Pulmonary artery endothelial cell (primary cell): ENCODE measurements around the gene EIF5. TPM values are rescaled to one million over a fixed set of nuclear protein-coding genes. Genes with fewer than 3 reads are reported as not detected.

Experiments used
- DNase-seq: peaks from one replicate; pipeline ENCODE4 v3.0.0-alpha.2; 2011; ENCODE audit warnings: low read depth, low spot score
- total RNA-seq: library from RNA; depleted of rRNA; stranded (reverse); fragments of >200 nt; gene quantifications from 2 replicates; pipeline ENCODE4 v1.2.3, GENCODE V29; 2014

The EIF5 gene
- total RNA-seq = 159 and 250 TPM in 2 replicates

DNA sequence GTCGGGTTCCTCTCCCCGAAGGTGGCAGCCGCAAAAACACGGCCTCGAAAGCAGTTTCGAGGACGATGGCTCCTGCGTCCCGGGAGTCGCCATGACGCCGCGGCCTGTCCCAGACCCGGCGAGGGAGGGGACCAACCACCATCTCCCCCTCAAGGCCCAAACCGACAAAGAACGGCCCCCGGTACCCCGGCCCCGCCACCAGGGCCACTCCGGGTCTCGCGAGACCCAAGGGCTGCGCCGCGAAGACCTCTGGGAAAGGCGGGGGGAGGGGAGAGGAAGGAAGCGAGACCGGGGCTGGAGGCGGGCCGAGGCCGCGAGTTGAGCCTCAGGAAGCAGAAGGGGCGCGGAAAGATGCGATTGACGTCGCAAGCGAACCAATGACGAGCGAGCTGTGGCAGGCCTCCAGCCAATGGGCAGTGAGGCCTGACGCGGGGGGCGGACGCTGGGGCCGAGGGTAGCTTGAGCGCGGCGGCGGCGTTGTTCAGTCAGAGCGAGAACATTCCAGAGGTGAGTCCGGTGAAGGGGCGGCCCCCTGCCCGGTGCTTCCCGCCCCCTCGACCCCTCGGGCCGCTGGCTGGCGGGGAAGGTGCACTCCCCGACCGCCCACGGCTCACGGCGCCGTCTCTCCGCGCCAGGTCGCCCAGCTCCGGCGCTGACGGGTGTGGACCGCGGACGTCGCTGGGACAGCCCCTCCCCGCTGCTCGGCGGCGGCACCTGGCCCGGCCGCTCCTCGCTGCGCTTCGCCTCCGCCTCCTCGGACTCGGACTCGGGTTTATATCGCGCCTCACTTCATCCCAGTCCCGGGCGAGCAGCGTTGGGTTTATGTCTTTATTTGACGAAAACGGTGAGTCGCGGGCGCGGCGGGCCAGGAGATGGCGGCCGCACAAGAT is at the start of gene EIF5:
TSS of gene EIF5 (plus strand) at position 484 of the 890 bp plus-strand sequence. CDS start 1,624 bp downstream, outside the sequence.
- peak; percentile 95 for DNase-seq

DNA sequence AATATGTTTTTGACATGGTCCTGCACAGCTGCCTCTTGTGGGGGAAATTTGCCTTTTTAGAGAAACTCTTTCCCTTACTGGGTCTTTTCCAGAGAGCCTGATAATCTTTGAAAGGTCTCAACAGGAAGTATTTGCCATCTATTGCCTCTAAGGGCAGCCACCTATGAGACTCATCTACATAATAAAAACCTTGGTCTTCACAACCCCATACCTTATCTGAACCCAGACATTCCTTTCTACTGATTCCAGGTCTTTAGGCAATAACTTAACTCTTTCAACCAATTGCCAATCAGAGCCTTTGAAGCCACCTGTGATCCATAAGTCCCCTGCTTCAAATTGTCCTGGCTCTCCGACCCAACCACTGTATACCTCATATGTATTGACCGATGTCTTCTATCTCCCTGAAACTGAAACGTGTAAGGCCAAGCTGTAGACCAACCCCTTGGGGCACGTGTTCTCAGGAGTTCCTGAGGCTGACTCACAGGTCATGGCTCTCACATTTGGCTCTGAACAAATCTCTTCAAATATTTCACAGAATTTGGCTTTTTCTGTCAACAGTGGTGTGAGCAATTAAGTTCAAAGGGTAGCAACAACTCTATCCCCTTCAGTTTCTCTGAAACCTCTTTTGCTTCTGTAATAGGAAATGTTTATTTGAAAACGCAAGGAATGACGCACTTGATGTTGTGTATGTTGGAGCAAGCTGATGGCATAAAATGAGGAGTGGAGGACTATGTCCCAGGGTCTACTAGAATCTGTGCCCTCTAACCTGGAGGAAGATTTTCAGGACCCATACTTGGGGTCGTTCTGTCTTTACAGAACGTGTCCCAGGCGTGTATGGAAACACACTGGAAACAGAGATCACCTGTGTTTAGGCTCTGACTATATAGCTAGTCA is 49.2 kb upstream of the EIF5 start:
- DNase-seq = no peak

DNA sequence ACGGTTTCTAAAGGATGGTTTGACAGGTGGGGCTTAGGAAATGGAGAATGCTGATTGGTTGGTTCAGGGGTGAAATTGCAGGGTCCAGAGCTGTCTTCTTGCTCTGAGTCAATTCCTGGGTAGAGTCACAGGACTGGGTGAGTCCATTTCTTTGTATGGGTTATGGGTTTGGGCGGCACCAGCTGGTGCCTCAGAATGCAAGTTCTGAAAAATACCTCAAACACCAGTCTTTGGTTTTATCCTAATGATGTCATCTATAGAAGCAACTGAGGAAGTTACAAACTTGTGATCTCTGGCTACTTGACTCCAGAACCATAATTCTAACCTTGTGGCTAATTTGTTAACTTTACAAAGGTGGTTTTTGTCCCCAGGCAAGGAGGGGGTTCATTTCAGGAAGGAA is 47.6 kb upstream of the EIF5 start:
- no peak for DNase-seq

DNA sequence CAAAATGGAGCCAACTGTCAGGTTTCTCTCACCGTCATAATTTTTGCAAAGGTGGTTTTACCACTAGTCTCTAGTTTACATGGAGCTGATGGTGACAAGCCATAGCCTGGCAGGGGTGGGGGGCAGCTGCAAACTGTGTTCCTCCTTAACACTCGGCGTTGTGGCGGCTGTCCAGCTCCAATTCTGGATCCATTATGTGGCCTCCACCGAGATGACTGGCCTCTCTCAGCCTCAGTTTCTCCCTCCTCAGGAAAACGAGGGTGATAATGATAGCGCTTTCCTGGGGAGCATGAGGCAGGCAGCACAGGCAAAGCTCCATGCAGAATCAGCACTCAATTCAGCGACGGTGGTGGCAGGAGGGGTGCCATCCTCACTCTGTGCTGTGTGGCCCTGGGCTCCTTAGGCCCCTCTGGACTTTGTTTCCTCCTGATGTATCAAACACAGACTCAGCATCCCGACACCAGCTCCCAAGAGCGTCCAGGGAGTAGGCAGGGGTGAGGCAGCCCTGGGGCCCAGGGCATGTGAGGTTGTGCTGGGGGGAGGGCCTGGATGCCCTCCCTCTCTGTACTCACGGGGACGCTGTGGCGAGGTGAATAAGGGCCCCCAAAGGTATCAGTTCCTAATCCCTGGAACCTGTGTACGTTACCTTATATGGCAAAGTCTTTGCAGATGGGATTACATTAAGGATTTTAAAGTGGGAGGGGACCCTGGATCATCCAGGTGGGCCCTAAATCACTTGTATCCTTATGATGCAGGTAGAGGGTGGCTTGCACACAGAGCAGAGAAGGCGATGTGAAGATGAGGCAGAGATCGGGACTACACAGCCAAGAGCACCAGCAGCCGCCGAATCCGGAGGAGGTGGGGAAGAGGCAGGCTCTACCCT is 46.8 kb upstream of the EIF5 start:
- DNase-seq = no peak

DNA sequence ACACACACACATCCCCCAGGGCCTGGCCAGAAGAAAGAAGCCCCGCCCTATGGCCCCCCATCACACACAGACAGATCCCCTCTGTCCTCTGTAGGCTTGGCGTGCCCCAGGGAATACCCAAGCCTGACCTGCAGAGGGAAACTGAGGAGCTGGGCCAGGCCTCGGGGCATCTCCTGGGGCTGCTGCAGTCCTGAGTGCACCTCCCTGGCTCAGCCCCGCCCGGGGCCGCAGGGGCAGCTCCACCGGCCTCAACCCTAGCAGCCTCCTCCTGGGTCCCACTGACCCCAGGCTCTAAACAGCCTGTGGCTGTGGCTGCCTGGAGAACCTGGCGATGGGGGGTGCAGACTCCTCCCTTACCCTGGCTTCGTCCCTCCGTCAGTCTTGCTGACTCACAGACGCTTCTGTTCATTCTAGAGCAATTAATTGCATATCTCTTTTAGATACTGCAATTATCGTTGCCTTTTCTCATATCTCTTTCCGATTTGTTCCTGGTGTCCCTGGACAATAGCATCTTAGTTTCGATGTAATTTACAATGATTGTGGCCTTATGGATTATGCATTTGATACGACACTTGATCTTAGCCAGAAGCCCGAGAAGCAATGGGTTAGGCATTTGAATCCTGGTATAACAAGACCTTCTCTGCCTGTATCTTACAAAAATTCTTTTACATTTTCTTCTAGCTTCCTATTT is 45.8 kb upstream of the EIF5 start:
- DNase-seq = no peak

DNA sequence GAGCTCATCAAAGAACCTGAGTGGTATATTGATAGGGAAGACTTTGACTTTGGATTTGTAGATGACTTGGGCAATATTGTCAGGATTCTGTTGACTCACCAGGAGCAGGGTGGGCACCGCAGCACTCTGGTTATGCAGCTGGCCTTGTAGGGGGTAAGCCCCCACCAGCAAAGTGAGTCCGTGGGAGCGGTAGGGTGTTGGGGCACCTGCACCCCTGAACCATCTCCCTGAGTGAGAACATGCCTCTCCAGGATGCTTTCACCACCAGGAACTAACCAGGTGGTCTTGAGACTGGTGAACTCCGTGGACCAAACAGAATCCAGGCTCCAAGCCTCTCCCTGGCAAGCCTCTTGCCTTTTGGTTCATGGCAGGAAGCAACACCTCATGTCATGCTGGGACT is 44.0 kb upstream of the EIF5 start:
- DNase-seq = no peak

DNA sequence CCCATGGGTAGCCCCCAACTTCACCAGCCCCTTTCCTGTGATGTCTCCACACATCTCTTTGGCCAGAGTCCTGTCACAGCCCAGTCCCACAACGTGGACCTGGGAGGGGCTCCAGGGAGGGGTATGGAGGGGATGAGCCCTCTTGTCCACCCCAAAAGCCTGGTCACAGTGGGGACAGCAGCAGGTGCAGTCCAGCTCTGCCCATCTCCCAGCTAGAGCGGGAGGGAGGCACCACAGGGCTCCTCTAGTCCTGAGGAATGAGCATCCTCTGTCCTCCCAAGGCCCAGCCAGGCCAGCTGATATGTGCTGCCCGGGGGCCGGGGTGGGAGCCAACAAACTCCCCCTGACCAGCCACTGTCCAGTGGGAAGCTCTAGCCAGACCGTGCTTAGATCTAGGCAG is 43.5 kb upstream of the EIF5 start:
- DNase-seq = no peak

DNA sequence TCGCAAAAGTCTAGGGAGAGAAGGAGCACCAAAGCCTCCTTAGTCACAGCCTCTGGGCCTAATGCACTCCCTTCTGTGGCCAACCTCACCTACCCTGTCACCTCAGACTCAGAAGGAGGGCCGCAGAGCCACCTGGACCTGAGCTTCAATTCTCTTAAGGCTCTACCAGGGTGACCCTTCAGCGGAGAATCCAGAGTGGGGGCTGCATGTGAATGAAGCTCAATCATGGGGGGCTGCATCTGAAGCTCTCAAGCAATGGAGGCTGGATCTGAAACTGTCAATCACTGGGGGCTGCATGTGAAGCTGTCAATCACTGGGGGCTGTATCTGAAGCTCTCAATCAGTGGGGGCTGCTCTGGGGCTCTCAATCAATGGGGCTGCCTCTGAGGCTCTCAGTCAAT is 43.1 kb upstream of the EIF5 start:
- DNase-seq = no peak

DNA sequence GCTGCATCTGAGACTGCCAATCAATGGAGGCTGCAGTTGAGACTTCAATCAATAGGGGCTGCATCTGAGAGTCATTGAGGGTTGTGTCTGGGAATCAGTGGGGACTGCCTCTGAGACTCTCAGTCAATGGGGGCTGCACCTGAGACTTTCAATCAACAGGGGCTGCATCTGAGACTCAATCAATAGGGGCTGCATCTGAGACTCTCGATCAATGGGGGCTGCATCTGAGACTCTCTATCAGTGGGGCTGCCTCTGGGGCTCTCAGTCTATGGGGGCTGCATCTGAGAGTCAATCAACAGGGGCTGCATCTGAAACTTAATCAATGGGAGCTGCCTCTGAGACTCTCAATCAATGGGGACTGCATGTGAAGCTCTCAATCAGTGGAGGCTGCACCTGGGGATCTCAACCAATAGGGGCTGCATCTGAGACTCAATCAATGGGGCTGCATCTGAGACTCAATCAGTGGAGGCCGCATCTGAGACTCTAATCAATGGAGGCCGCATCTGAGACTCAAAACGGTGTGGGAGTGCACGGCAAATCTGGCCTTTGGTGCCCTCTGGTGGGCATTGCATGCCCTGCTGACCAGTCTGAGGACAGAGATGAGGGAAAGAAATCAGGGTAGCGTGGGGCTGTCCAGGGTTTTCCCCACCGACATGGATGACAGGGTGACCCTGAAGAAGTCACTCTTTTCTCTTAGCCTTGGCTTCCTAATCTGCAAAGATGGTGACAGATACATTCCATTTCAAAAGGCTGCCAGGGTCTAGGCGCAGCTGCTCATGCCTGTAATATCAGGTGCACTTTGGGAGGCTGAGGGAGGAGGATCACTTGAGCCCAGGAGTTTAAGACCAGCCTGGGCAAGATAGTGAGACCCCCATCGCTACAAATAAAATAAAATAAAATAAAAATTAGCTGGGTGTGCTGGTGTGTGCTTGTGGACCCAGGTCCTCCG is 41.3 kb upstream of the EIF5 start:
- DNase-seq = no peak

DNA sequence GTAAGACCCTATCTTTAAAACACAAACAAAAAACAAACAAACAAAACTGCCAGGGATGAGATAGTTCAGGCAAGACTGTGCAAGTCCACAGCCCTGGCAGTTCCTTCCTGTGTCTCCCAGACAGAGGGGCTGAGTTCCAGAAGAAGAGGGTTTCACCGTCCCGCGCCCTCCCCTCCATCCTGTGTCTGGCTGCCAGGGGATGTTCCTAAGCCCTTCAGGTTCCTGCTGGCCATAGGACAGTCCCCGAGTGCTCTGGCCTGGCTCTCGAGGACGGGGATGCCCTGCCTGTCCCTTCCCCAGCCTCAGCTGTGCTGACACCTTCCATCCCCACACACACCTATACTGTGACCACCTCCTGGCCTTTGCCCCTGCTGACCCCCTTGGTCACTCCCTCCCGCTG is 40.6 kb upstream of the EIF5 start:
- no peak for DNase-seq

DNA sequence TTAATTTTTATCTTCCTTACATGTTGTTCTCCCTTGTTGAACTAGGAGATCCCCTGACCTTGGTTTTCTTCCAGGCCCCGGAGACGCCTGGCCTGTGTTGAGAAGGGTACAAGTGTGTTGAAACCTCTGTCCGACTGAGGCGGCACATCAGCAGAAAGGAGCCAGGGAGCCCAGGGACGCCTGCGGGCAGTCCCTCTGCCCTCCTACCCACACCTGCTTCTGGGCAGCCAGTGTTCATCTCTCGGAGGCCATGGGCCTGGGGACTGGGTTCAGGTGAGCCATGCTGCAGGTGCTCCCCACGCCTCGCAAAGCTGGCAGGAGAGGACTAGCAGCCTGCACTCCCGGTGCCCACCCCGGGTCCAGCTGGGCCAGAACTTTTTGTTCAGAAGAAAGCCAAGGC is 39.9 kb upstream of the EIF5 start:
- DNase-seq = no peak

DNA sequence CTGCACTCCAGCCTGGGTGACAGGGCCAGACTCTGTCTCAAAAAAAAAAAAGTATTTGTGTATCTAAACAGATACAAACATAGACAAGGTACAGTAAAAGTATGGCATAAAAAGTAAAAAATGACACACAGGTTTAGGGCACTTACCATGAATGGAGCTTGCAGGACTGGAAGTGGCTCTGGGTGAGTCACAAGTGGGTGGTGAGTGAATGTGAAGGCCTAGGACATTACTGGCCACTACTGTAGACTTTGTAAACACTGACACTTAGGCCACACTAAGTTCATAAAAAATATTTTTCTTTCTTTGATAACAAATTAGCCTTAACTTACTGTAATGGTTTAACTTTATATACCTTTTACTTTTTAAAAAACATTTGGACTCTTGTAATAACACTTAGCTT is 38.0 kb upstream of the EIF5 start:
- no peak for DNase-seq

DNA sequence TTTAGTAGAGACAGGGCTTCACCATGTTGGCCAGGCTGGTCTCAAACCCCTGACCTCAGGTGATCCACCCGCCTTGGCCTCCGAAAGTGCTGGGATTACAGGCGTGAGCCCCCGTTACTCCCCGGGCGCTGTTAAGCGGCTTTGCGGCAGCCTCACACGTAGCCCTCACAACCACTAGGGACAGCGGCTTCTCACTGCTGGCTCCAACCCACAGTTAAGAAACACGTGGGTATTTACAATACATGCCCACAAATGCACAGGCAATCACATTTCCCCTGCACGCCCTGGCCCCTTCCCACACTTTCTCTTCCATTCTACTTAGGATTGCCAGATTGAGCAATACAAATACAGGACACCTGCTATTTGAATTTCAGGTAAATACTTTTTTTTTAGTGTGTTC is 37.0 kb upstream of the EIF5 start:
- no peak for DNase-seq

DNA sequence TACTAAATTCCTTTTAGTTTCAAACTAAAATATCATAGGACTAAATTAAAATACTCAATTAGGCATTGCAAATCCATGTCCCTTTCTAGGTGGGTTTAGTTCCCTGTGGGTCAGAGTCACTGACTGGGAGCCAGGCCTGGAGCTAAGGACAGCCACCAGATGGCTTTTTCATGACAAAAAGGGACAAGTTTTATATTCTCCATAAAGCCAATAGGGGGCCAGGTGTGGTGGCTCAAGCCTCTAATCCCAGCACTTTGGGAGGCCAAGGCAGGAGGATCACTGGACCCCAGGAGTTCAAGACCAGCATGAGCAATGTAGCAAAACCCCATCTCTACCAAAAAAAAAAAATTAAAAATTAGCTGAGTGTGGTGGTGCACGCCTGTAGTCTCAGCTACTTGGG is 35.4 kb upstream of the EIF5 start:
- DNase-seq = no peak

DNA sequence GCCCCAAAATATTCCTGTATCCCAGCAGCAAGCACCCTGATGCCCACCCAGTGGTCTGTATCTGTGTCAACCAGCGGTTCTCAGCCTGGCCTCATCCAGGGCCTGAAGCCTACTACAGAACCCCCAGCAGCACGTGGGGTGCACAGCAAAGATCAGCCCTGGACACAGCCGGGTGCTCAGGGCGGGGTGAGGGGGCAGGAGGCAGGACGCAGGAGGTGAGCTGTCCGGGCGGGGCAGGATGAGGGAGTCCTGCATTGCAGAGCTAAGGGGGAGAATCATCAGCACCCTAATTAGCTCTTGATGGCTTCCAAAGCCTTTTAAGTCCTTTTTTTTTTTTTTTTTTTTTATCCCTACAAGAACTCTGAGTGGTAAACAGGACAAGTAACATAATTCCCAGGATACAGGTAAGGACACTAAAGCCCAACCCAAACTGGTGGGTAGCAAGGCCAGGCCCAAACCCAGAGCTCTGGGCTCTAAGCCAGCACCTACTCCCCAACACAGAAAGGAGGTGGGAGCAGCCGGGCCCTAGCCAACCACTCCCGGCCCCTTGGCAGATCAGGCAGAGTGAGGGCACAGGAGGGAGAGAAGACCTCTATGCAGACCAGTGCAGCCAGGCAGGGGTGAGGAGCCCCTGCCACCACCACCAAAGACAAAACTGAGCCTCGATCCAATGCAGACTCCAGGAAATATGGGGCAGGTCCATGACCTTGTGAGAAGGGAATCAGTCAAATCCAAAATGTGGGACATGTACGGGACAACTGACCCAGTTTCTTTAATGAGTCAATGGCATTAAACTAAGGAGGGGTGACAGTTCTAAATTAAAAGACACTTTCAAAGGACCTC is 32.3 kb upstream of the EIF5 start:
- DNase-seq = no peak

DNA sequence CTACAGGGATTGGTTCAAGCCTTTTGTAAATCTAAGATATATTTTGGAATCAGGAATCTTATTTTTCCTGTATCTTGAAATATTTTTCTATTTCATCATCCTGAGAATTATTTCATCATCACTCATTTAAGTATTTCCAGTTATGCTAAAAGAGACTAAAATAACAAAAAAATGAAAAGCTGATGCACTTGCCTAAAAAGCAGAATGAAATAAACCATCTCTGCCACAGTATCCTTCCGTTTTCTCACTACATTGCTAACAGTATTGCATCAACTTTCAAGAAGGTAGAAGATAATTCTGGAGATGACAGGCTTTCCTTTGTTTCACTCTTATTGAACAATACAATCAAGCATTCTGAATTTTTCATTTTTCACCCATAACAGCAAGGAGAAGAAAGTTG is 31.1 kb upstream of the EIF5 start:
- no peak for DNase-seq

DNA sequence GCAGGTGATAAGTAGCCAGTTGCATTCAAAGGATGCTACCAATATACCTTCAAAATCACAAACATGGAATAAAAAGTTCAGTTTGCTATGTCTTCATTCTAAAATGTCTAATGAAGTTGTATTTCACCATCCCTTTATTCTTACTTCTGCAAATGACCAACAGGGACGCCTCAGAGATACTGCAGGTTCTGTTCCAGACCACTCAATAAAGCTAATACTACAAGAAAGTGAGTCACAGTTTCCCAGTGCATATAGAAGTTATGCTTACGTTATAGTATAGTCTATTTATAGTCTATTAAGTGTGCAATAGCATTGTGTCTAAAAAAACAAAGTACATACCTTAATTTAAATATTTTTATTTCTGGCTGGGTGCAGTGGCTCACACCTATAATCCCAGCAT is 29.3 kb upstream of the EIF5 start:
- no peak for DNase-seq

DNA sequence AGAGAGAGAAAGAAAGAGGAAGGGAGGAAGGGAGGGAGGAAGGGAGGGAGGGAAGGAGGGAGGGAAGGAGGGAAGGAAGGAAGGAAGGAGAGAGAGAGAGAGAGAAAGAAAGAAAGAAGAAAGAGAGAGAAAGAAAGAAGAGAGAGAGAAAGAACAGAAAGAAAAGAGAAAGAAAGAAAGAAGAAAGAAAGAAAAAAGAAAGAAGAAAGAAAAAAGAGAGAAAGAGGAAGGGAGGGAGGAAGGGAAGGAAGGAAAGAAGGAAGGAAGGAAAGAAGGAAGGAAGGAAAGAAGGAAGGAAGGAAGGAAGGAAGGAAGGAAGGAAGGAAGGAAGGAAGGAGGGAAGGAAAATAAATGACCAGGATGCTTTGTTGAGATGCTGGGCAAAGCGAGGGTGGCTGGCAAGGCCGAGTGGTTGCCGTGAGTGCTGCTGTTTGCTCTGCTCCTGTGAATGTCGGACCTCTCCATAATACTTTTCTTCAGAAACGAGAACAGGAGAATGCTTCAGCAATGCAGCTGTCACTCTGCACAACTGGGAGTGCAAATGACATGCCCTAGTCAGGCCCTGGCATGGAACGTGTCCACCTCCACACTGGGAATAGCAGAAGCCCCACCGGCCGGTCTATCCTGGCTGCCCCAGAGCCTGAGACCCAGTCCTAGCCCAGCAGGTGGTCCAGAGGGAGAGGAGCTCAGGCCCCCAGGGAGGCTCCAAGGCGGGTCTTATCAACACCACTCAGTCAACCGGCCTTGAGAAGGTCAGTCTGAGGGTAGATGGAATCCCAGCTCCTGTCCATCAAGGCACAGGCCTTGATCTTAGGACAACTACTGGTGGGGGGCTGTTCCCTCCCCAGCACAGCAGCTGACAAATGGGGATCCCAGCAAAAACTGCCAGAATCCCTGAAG is 25.1 kb upstream of the EIF5 start:
- DNase-seq = no peak
